GM12878 (cell line): Measurements from ENCODE around the gene IGIP. TPM values are rescaled to one million over a fixed set of nuclear protein-coding genes. Genes with fewer than 3 reads are reported as not detected.

Experiments
- ATAC-seq: fragments of 200-7000 bp; cut with Tn5 transposase; 3 replicates; pipeline ENCODE4 v1.9.1; 2020; ENCODE audit warnings: mild to moderate bottlenecking, moderate library complexity
- BruUV-seq: library from RNA; stranded (reverse); fragments of 400-500 nt; replicated peaks from 2 replicates; lab custom pipeline; 2021; lab: Mats Ljungman, UMichigan
- CTCF ChIA-PET: fragments of 300-600 bp; sonication (Branson Sonifier 250); formaldehyde crosslinking; extraction: SDS; loops from one replicate; lab custom pipeline; 2021; ENCODE audit warnings: inconsistent platforms; lab: Yijun Ruan, JAX
- POLR2A ChIA-PET: fragments of 350-600 bp; formaldehyde crosslinking; extraction: SDS; loops from one replicate; lab custom pipeline; 2021; ENCODE audit warnings: inconsistent platforms; lab: Charles Lee
- RAD21 ChIA-PET: fragments of 300-600 bp; sonication (Branson Sonifier 250); formaldehyde crosslinking; loops from one replicate; lab custom pipeline; 2023; ENCODE audit warnings: antibody characterized with exemption; ENCODE audit not compliant: unreplicated experiment; lab: Charles Lee
- SMC1A ChIA-PET: fragments of 300-600 bp; sonication (Branson Sonifier 250); formaldehyde crosslinking; loops from one replicate; lab custom pipeline; 2023; ENCODE audit not compliant: unreplicated experiment, uncharacterized antibody; lab: Charles Lee
- DNase-seq: peaks from one replicate; pipeline ENCODE4 v3.0.0-alpha.2; 2011; ENCODE audit warnings: low read depth, low spot score
- FAIRE-seq: peaks from 3 replicates; lab custom pipeline; 2011; peaks lifted over from hg19 to GRCh38; lab: Jason Lieb, UNC
- H2AFZ ChIP-seq: 2 replicates; pipeline ENCODE4 v1.6.0; 2011; ENCODE audit warnings: low read depth, low read length, control low read depth; ENCODE audit not compliant: control insufficient read depth
- H3K27ac ChIP-seq: 2 replicates; pipeline ENCODE4 v1.5.1; 2011; ENCODE audit warnings: control low read depth; ENCODE audit not compliant: control insufficient read depth, insufficient read depth
- H3K27me3 ChIP-seq, 2 experiments: replicated peaks in 1 of 2; 2 replicates each; pipeline versions ENCODE4 v1.6.0 to v1.6.1; 2011; ENCODE audit warnings: low read length in 1 of 2; ENCODE audit not compliant: control insufficient read depth in 2 of 2, insufficient read depth in 2 of 2
- H3K36me3 ChIP-seq, 2 experiments: 2 replicates each; pipeline ENCODE4 v1.5.1; 2011; ENCODE audit warnings: low read length in 1 of 2; ENCODE audit not compliant: control insufficient read depth in 2 of 2, insufficient read depth in 2 of 2
- H3K4me1 ChIP-seq: 2 replicates; pipeline ENCODE4 v1.6.1; 2011; ENCODE audit warnings: mild to moderate bottlenecking, low read length, moderate library complexity, mixed read lengths; ENCODE audit not compliant: control insufficient read depth, insufficient read depth
- H3K4me2 ChIP-seq: 2 replicates; pipeline ENCODE4 v1.6.0; 2011; ENCODE audit warnings: control low read depth; ENCODE audit not compliant: control insufficient read depth, insufficient read depth
- H3K4me3 ChIP-seq: fragments of 200-600 bp; sonication (generic); 2 replicates; pipeline ENCODE4 v1.5.1; 2016
- H3K79me2 ChIP-seq: 2 replicates; pipeline ENCODE4 v1.6.0; 2011; ENCODE audit warnings: low read length; ENCODE audit not compliant: control insufficient read depth, insufficient read depth
- H3K9ac ChIP-seq: 2 replicates; pipeline ENCODE4 v1.8.0; 2011; ENCODE audit warnings: low read length, control low read depth, mixed read lengths; ENCODE audit not compliant: control insufficient read depth, insufficient read depth
- H3K9me3 ChIP-seq: replicated peaks from 3 replicates; pipeline ENCODE4 v1.5.1; 2011; ENCODE audit warnings: mild to moderate bottlenecking, low read length; ENCODE audit not compliant: control insufficient read depth, insufficient read depth
- H4K20me1 ChIP-seq: 2 replicates; pipeline ENCODE4 v1.6.0; 2011; ENCODE audit not compliant: control insufficient read depth, insufficient read depth
- CHD2 ChIP-seq: IDR thresholded peaks from 2 replicates; pipeline ENCODE4 v1.6.1; 2011; ENCODE audit warnings: low read depth, low read length, improper control_type of control experiment, borderline replicate concordance
- DPF2 ChIP-seq: fragments of 450-650 bp; IDR thresholded peaks from 2 replicates; pipeline ENCODE4 v1.6.1; 2017; ENCODE audit warnings: mild to moderate bottlenecking
- JUNB ChIP-seq: IDR thresholded peaks from 2 replicates; pipeline ENCODE4 v1.6.1; 2016; ENCODE audit warnings: antibody characterized with exemption, mild to moderate bottlenecking
- MLLT1 ChIP-seq: fragments of 450-650 bp; IDR thresholded peaks from 2 replicates; pipeline ENCODE4 v1.6.1; 2016; ENCODE audit warnings: mild to moderate bottlenecking
- PAX5 ChIP-seq: IDR thresholded peaks from 2 replicates; pipeline ENCODE4 v1.6.1; 2011; ENCODE audit warnings: low read depth, low read length, borderline replicate concordance
- SMAD1 ChIP-seq: fragments of 450-650 bp; IDR thresholded peaks from 2 replicates; pipeline ENCODE4 v1.6.1; 2018; ENCODE audit warnings: mild to moderate bottlenecking, low read depth; ENCODE audit not compliant: partially characterized antibody
- SRF ChIP-seq, 2 experiments: IDR thresholded peaks; 2 replicates each; pipeline ENCODE4 v1.6.1; 2011; ENCODE audit warnings: low read depth in 2 of 2, low read length in 2 of 2, mild to moderate bottlenecking in 1 of 2, moderate library complexity in 1 of 2
- TARDBP ChIP-seq: IDR thresholded peaks from 2 replicates; pipeline ENCODE4 v1.6.1; 2016; ENCODE audit warnings: borderline replicate concordance
- TCF12 ChIP-seq: IDR thresholded peaks from 2 replicates; pipeline ENCODE4 v1.6.1; 2011; ENCODE audit warnings: low read depth, mild to moderate bottlenecking, low read length
- ZNF24 ChIP-seq: fragments of 450-650 bp; IDR thresholded peaks from 2 replicates; pipeline ENCODE4 v1.6.1; 2017; ENCODE audit warnings: antibody characterized with exemption, mild to moderate bottlenecking
- ZNF274 ChIP-seq: IDR thresholded peaks from one replicate; pipeline ENCODE4 v1.8.0; 2011; ENCODE audit not compliant: insufficient read length, insufficient read depth
- WGBS: methylation state at CpG from one replicate; pipeline ENCODE4 v1.1.6; 2016; ENCODE audit warnings: low lambda C conversion rate; ENCODE audit not compliant: insufficient replicate concordance, insufficient coverage; ENCODE audit errors: missing lambda C conversion rate; 5-methylcytosine and 5-hydroxymethylcytosine counted together
- in situ Hi-C: fragments of 300-500 bp; cut with MboI; formaldehyde crosslinking; loops from 9 replicates; pipeline ENCODE4 v1.14.3; 2018; ENCODE audit warnings: mixed read lengths
- intact Hi-C: fragments of 100-400 bp; cut with micrococcal nuclease; formaldehyde crosslinking; loops from one replicate; pipeline ENCODE4 v1.14.2; 2022; ENCODE audit not compliant: unreplicated experiment
- polyA plus RNA-seq, 11 experiments: library from polyadenylated mRNA; depleted of rRNA in 4 of 11; unstranded in 6 of 11; stranded (reverse) in 5 of 11; fragments of >200 nt; fragmentation: Nextera tagmentation in 4 of 11; fragmentation: Illumina TruSeq in 1 of 11; extraction: Ambion mirVana in 4 of 11; extraction: Trizol in 1 of 11; gene quantifications; 1 replicate in 1 of 11; 2 replicates in 10 of 11; pipeline versions ENCODE4 v1.2.1 to v1.2.3, GENCODE V29; 2011 to 2016; ENCODE audit warnings: inconsistent platforms in 2 of 11, missing spikeins in 2 of 11, low read depth in 1 of 11
- total RNA-seq, 4 experiments: library from RNA; depleted of rRNA in 3 of 4; stranded (reverse); fragments of >200 nt in 3 of 4; fragmentation: Illumina TruSeq in 1 of 4; extraction: Trizol in 1 of 4; gene quantifications; 2 replicates each; pipeline versions ENCODE4 v1.2.1 to v1.2.3, GENCODE V29; 2013 to 2021
- TF ChIP-seq, protein P1 (sequence below): fragments of 450-650 bp; IDR thresholded peaks from 2 replicates; pipeline ENCODE4 v1.6.1; 2018; ENCODE audit warnings: mild to moderate bottlenecking, low read depth, moderate library complexity; ENCODE audit not compliant: partially characterized antibody
- TF ChIP-seq, protein P2 (sequence below): IDR thresholded peaks from 2 replicates; pipeline ENCODE4 v1.6.1; 2012; ENCODE audit warnings: low read depth, low read length, improper control_type of control experiment
- TF ChIP-seq, protein P3 (sequence below): fragments of 450-650 bp; IDR thresholded peaks from 2 replicates; pipeline ENCODE4 v1.6.1; 2017; ENCODE audit warnings: mild to moderate bottlenecking

The IGIP gene
- total and polyA plus RNA-seq, 10 of the 15 experiments (the other 5 are each of a cell fraction or from before 2014, with no cell fraction given): 0.58 to 3.3 (median 1.9) TPM

GRCh38 chr5:140113699-140114263 is 12.0 kb upstream of the IGIP start, which contains the start of gene PURA (continued):
- peak; percentile 33; the same call in 1 of the 2 replicates for TF ChIP-seq PAX5
- TF ChIP-seq, all 136 proteins: peak for 31

GRCh38 chr5:140114341-140115185 is 11.2 kb upstream of the IGIP start:
- RAD21 ChIA-PET: interaction anchor here (0.6 to 2.8 kb wide), 8 partner anchors 9 to 327 kb away, joined by 3 to 11 read pairs (median 4); no protein-coding TSS in a partner anchor
- under 1% methylated on average over 65 of the region's 65 CpGs for WGBS
- Histone ChIP-seq H3K79me2 (peaks cover 51% of the 10 kb centered on the region), H3K4me1 (peaks cover 18% of the 10 kb centered on the region), H3K4me3 (peak overlapping the region; percentile 93), H3K27ac (peak overlapping the region; percentile 83), H3K9me3 (no peaks in the 10 kb centered on the region), H4K20me1 (no peaks in the 10 kb centered on the region), H3K27me3 (no peaks in the 10 kb centered on the region), H3K36me3 (no peaks in the 10 kb centered on the region), H3K4me2 (peak overlapping the region; percentile 68), H2AFZ (peak overlapping the region; percentile 76), H3K9ac (peak overlapping the region; percentile 84)
- intact Hi-C loops: no loop called here
- DNase-seq (no peak), FAIRE-seq (no peak), ATAC-seq (peak; percentile 48)
- in situ Hi-C loops: no loop called here
- POLR2A ChIA-PET: interaction anchor here (0.6 to 2.6 kb wide), 8 partner anchors 7 to 288 kb away, joined by 3 to 7 read pairs (median 4); no protein-coding TSS in a partner anchor
- SMC1A ChIA-PET: interaction anchor here (0.5 to 4.5 kb wide), 14 partner anchors 8 to 559 kb away, joined by 3 to 25 read pairs (median 3); no protein-coding TSS in a partner anchor
- no TSS peak for BruUV-seq
- CTCF ChIA-PET: interaction anchor here (0.6 to 3.2 kb wide), 9 partner anchors 9 to 213 kb away, joined by 3 to 14 read pairs (median 8); no protein-coding TSS in a partner anchor
- no peak for TF ChIP-seq SRF (IDR thresholded peaks at IDR 0.05; ENCODE audit: low read depth in 2 of 2, low read length in 2 of 2)
- no peak for TF ChIP-seq JUNB
- TF ChIP-seq SMAD1: no peak
- TF ChIP-seq CHD2: peak; percentile 22; the same call in 1 of the 2 replicates
- no peak for TF ChIP-seq ZNF24
- TF ChIP-seq DPF2: 0 out of 2 replicates have a peak, but pooled peaks have one; percentile 39
- TF ChIP-seq, protein P1, sequence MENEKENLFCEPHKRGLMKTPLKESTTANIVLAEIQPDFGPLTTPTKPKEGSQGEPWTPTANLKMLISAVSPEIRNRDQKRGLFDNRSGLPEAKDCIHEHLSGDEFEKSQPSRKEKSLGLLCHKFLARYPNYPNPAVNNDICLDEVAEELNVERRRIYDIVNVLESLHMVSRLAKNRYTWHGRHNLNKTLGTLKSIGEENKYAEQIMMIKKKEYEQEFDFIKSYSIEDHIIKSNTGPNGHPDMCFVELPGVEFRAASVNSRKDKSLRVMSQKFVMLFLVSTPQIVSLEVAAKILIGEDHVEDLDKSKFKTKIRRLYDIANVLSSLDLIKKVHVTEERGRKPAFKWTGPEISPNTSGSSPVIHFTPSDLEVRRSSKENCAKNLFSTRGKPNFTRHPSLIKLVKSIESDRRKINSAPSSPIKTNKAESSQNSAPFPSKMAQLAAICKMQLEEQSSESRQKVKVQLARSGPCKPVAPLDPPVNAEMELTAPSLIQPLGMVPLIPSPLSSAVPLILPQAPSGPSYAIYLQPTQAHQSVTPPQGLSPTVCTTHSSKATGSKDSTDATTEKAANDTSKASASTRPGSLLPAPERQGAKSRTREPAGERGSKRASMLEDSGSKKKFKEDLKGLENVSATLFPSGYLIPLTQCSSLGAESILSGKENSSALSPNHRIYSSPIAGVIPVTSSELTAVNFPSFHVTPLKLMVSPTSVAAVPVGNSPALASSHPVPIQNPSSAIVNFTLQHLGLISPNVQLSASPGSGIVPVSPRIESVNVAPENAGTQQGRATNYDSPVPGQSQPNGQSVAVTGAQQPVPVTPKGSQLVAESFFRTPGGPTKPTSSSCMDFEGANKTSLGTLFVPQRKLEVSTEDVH: no peak
- TF ChIP-seq, protein P2, sequence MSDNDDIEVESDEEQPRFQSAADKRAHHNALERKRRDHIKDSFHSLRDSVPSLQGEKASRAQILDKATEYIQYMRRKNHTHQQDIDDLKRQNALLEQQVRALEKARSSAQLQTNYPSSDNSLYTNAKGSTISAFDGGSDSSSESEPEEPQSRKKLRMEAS: no peak
- 0 out of 2 replicates have a peak, but pooled peaks have one; percentile 35 for TF ChIP-seq MLLT1
- TF ChIP-seq, protein P3, sequence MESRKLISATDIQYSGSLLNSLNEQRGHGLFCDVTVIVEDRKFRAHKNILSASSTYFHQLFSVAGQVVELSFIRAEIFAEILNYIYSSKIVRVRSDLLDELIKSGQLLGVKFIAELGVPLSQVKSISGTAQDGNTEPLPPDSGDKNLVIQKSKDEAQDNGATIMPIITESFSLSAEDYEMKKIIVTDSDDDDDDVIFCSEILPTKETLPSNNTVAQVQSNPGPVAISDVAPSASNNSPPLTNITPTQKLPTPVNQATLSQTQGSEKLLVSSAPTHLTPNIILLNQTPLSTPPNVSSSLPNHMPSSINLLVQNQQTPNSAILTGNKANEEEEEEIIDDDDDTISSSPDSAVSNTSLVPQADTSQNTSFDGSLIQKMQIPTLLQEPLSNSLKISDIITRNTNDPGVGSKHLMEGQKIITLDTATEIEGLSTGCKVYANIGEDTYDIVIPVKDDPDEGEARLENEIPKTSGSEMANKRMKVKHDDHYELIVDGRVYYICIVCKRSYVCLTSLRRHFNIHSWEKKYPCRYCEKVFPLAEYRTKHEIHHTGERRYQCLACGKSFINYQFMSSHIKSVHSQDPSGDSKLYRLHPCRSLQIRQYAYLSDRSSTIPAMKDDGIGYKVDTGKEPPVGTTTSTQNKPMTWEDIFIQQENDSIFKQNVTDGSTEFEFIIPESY: no peak
- no peak for TF ChIP-seq TCF12
- TF ChIP-seq ZNF274: no peak
- no peak for TF ChIP-seq TARDBP
